ENCODE measurements around the gene GJA1.
"Not testable (repeated sequence)": the region's sequence is repeated elsewhere in the genome, so short reads cannot be mapped to it uniquely, and the experiment has no call there.

GRCh38 chr6:121397188-121397587 lies 38.3 kb upstream of the GJA1 start:
- not testable (repeated sequence) for TF ChIP-seq POLR2A, CTCF, EP300, POLR2AphosphoS5 (IDR thresholded peaks at IDR 0.05)

Measured in upper lobe of left lung (tissue), 4 donors.